Keratinocyte (primary cell): ENCODE results near the gene UGP2. TPM values are rescaled to one million over a fixed set of nuclear protein-coding genes. Genes with fewer than 3 reads are reported as not detected.

Source experiments
- DNase-seq: peaks from one replicate; pipeline ENCODE4 v3.0.0-alpha.2; 2011; ENCODE audit warnings: low read depth, missing footprints, low spot score
- FAIRE-seq: peaks from 2 replicates; lab custom pipeline; 2011; peaks lifted over from hg19 to GRCh38; lab: Jason Lieb, UNC
- H2AFZ ChIP-seq: 2 replicates; pipeline ENCODE4 v1.6.0; 2012; ENCODE audit warnings: low read length, control low read depth, inconsistent platforms; ENCODE audit not compliant: control insufficient read depth
- H3K27ac ChIP-seq: 2 replicates; pipeline ENCODE4 v1.5.1; 2011; ENCODE audit warnings: low read length; ENCODE audit not compliant: control insufficient read depth, insufficient read depth
- H3K27me3 ChIP-seq: 3 replicates; pipeline ENCODE4 v1.6.0; 2011; ENCODE audit warnings: low read length; ENCODE audit not compliant: control insufficient read depth, insufficient read depth; ENCODE audit errors: extremely low read depth
- H3K36me3 ChIP-seq, 2 experiments: 2 replicates in 1 of 2; 3 replicates in 1 of 2; pipeline ENCODE4 v1.5.1; 2011; ENCODE audit warnings: low read length in 2 of 2, mild to moderate bottlenecking in 1 of 2; ENCODE audit not compliant: control insufficient read depth in 2 of 2, insufficient read depth in 2 of 2; ENCODE audit errors: extremely low read depth in 1 of 2
- H3K4me1 ChIP-seq: 3 replicates; pipeline ENCODE4 v1.5.1; 2011; ENCODE audit warnings: low read length; ENCODE audit not compliant: control insufficient read depth, insufficient read depth; ENCODE audit errors: extremely low read depth
- H3K4me2 ChIP-seq: 3 replicates; pipeline ENCODE4 v1.6.0; 2011; ENCODE audit warnings: low read depth, low read length; ENCODE audit not compliant: control insufficient read depth, insufficient read depth; ENCODE audit errors: extremely low read depth
- H3K4me3 ChIP-seq, 3 experiments: fragments of 200-600 bp in 1 of 3; sonication (generic) in 1 of 3; 2 replicates in 2 of 3; 3 replicates in 1 of 3; pipeline ENCODE4 v1.5.1; 2011 to 2016; ENCODE audit warnings: low read length in 3 of 3, mild to moderate bottlenecking in 3 of 3, control low read depth in 2 of 3, inconsistent platforms in 1 of 3, low read depth in 1 of 3, mixed read lengths in 1 of 3, mixed run types in 1 of 3, moderate library complexity in 1 of 3; ENCODE audit not compliant: control insufficient read depth in 2 of 3, insufficient read depth in 2 of 3; ENCODE audit errors: extremely low read depth in 1 of 3
- H3K79me2 ChIP-seq: 2 replicates; pipeline ENCODE4 v1.6.0; 2012; ENCODE audit warnings: low read length; ENCODE audit not compliant: control insufficient read depth, insufficient read depth
- H3K9ac ChIP-seq: 3 replicates; pipeline ENCODE4 v1.6.0; 2011; ENCODE audit warnings: low read length; ENCODE audit not compliant: control insufficient read depth, insufficient read depth; ENCODE audit errors: extremely low read depth
- H3K9me1 ChIP-seq: 3 replicates; pipeline ENCODE4 v1.6.0; 2011; ENCODE audit warnings: low read length; ENCODE audit not compliant: control insufficient read depth, insufficient read depth; ENCODE audit errors: extremely low read depth
- H3K9me3 ChIP-seq: 2 replicates; pipeline ENCODE4 v1.5.1; 2012; ENCODE audit warnings: low read depth, low read length; ENCODE audit not compliant: control insufficient read depth
- H4K20me1 ChIP-seq: 3 replicates; pipeline ENCODE4 v1.6.0; 2011; ENCODE audit warnings: low read length; ENCODE audit not compliant: control insufficient read depth, insufficient read depth; ENCODE audit errors: extremely low read depth
- EZH2 ChIP-seq: IDR thresholded peaks from one replicate; pipeline ENCODE4 v1.6.1; 2012; ENCODE audit warnings: inconsistent platforms, mild to moderate bottlenecking, low read length, moderate library complexity
- dilution Hi-C: fragments of 300-500 bp; cut with MboI; formaldehyde crosslinking; loops from one replicate; pipeline ENCODE4 v1.7.0; 2020; ENCODE audit warnings: low sequenced_read_pairs; ENCODE audit not compliant: extremely low pct_ligation_motif_present
- polyA plus RNA-seq, 5 experiments: library from polyadenylated mRNA; depleted of rRNA in 3 of 5; stranded (reverse) in 3 of 5; stranded (forward) in 1 of 5; unstranded in 1 of 5; fragments of >200 nt; gene quantifications; 1 replicate in 1 of 5; 2 replicates in 3 of 5; 3 replicates in 1 of 5; pipeline versions ENCODE4 v1.2.1 to v1.2.3, GENCODE V29; 2011 to 2012; ENCODE audit warnings: missing spikeins in 2 of 5, low read depth in 1 of 5, low replicate concordance in 1 of 5
- TF ChIP-seq, protein P1 (sequence below), 3 experiments: IDR thresholded peaks in 1 of 3; conservative IDR thresholded peaks in 1 of 3; optimal IDR thresholded peaks in 1 of 3; 2 replicates in 2 of 3; 3 replicates in 1 of 3; pipeline versions ENCODE3 to v1.5.1; 2011; ENCODE audit warnings: low read length in 3 of 3, mild to moderate bottlenecking in 3 of 3, moderate library complexity in 2 of 3, control low read depth in 1 of 3, inconsistent platforms in 1 of 3; ENCODE audit not compliant: insufficient read depth in 2 of 3; ENCODE audit errors: extremely low read depth in 1 of 3

UGP2 gene
- polyA plus RNA-seq, 1 donor (not counting 4 experiments of a cell fraction or from before 2014, with no cell fraction given): 260 TPM

- Histone ChIP-seq H3K4me1 (peaks cover 20% of the 10 kb centered on the region), H3K4me3 (no peak overlapping the region), H3K79me2 (peaks cover 80% of the 10 kb centered on the region), H3K9me1 (no peaks in the 10 kb centered on the region), H3K27me3 (no peaks in the 10 kb centered on the region), H3K4me2 (no peak overlapping the region), H3K9ac (no peak overlapping the region), H3K9me3 (no peaks in the 10 kb centered on the region), H3K27ac (no peak overlapping the region), H3K36me3 (peaks cover 10 to 11% of the 10 kb centered on the region in 2 experiments), H2AFZ (no peak overlapping the region), H4K20me1 (no peaks in the 10 kb centered on the region)
- dilution Hi-C loops: no loop called here
- DNase-seq (no peak), FAIRE-seq (no peak)
- TF ChIP-seq, protein P1, sequence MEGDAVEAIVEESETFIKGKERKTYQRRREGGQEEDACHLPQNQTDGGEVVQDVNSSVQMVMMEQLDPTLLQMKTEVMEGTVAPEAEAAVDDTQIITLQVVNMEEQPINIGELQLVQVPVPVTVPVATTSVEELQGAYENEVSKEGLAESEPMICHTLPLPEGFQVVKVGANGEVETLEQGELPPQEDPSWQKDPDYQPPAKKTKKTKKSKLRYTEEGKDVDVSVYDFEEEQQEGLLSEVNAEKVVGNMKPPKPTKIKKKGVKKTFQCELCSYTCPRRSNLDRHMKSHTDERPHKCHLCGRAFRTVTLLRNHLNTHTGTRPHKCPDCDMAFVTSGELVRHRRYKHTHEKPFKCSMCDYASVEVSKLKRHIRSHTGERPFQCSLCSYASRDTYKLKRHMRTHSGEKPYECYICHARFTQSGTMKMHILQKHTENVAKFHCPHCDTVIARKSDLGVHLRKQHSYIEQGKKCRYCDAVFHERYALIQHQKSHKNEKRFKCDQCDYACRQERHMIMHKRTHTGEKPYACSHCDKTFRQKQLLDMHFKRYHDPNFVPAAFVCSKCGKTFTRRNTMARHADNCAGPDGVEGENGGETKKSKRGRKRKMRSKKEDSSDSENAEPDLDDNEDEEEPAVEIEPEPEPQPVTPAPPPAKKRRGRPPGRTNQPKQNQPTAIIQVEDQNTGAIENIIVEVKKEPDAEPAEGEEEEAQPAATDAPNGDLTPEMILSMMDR (optimal IDR thresholded peaks at IDR 0.05 in 1 of 3, IDR thresholded peaks at IDR 0.05 in 1 of 3, conservative IDR thresholded peaks at IDR 0.05 in 1 of 3; ENCODE audit: extremely low read depth in 1 of 3, insufficient read depth in 2 of 3, low read length in 3 of 3): no peak
- no peak for TF ChIP-seq EZH2
Measured at GRCh38 chr2:63853527-63854310, 12.0 kb downstream of the UGP2 start.

- dilution Hi-C loops: no loop called here
- Histone ChIP-seq H2AFZ (no peak overlapping the region), H4K20me1 (no peaks in the 10 kb centered on the region), H3K9ac (no peak overlapping the region), H3K27me3 (no peaks in the 10 kb centered on the region), H3K4me3 (no peak overlapping the region), H3K36me3 (peaks cover 10 to 15% of the 10 kb centered on the region in 2 experiments), H3K27ac (no peak overlapping the region), H3K9me1 (no peaks in the 10 kb centered on the region), H3K4me2 (no peak overlapping the region), H3K9me3 (no peaks in the 10 kb centered on the region), H3K79me2 (peaks cover 62% of the 10 kb centered on the region), H3K4me1 (peaks cover 7% of the 10 kb centered on the region)
- FAIRE-seq (no peak), DNase-seq (no peak)
- TF ChIP-seq EZH2: no peak
- TF ChIP-seq, protein P1 (optimal IDR thresholded peaks at IDR 0.05 in 1 of 3, IDR thresholded peaks at IDR 0.05 in 1 of 3, conservative IDR thresholded peaks at IDR 0.05 in 1 of 3; ENCODE audit: extremely low read depth in 1 of 3, insufficient read depth in 2 of 3, low read length in 3 of 3): no peak
Measured at GRCh38 chr2:63855418-63856302, 14.0 kb downstream of the UGP2 start.
